Stimulated activated CD4-positive, alpha-beta T cell treated with anti-CD3 and anti-CD28 coated beads, Interleukin-1b, Interleukin-23, amount 100 ng/mL, for 4 hours (primary cell): Measurements from ENCODE around the gene SLC45A2.
"Not testable (repeated sequence)": the region's sequence is repeated elsewhere in the genome, so short reads cannot be mapped to it uniquely, and the experiment has no call there.

ENCODE experiments used
- DNase-seq, 2 donors: peaks; one replicate each; pipeline ENCODE4 v3.0.0-alpha.2; 2020; ENCODE audit warnings: low read depth in 2 of 2

SLC45A2 gene, protein sequence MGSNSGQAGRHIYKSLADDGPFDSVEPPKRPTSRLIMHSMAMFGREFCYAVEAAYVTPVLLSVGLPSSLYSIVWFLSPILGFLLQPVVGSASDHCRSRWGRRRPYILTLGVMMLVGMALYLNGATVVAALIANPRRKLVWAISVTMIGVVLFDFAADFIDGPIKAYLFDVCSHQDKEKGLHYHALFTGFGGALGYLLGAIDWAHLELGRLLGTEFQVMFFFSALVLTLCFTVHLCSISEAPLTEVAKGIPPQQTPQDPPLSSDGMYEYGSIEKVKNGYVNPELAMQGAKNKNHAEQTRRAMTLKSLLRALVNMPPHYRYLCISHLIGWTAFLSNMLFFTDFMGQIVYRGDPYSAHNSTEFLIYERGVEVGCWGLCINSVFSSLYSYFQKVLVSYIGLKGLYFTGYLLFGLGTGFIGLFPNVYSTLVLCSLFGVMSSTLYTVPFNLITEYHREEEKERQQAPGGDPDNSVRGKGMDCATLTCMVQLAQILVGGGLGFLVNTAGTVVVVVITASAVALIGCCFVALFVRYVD

DNA sequence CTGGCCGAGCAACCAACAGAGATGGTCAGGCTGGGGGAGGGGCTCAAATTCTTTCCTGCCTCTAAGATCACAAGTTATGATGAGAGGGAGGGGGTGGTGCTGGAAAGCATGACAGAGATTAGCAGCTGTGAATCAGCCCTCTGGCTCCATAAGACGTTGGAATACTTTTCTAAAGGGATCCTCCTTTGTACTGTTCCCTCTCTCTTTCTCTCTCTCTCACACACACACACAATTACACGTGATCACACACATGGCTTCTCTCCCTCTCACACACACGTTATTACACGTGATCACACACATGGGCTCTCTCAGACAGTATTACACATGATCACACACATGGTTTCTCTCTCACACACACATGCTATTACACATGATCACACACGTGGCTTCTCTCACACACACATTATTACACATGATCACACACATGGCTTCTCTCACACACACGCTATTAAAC, at the start of gene SLC45A2:
Gene SLC45A2, minus strand, starts transcription at position 23 of the 454 bp plus-strand sequence. CDS start 110 bp downstream, outside the sequence.
- DNase-seq = no peak

DNA sequence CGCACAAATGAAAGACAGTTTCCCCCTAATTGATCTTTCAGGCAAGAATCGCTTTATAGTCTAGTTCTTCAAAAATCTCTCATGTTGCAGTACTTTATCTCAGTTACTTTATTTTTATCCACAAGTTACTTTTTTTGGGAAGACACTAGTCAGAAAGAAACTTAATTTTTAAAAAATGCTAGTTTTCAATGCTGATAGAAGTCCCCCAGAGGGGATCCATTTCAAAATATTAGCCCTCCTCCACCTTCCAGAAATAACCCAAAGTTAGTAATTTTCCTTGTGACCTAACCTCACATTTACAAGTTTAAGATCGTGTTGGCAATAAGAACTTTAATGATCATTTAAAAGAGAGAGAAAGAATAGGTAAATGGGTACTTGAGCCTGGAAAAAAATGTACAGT, 47.5 kb upstream of the SLC45A2 start:
- no peak for DNase-seq

DNA sequence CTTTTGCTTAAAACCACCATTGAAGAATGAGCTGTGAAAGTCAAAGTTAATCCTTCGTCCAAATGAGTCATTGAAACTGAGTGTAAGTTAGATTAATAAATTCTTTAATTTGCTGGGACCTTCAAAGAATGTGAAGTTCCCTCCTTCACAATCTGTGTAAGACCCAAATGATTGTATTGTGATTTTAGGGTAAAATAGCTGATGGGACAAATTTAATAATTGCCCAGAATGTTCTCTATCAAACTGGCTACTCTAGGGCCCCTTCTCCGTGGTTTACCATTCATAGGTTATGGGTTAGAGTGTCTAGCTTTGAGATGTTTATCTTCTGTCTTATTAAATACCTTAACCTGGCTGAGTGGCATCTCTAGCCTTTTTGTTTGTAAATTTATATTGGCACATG, 46.6 kb upstream of the SLC45A2 start:
- DNase-seq = no peak

DNA sequence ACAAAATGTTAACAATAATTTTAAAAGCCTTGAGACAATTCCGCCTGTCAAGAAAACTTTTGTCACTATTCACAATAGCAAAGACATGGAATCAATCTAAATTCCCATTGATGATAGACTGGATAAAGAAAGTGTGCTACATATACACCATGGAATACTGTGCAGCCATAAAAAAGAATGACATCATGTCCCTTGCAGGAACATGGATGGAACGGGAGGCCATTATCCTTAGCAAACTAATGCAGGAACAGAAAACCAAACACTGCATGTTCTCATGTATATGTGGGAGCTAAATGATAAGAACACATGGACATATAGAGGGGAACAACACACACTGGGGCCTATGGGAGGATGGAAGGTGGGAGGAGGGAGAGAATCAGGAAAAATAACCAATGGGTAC, 46.1 kb upstream of the SLC45A2 start:
- not testable (repeated sequence) for DNase-seq

DNA sequence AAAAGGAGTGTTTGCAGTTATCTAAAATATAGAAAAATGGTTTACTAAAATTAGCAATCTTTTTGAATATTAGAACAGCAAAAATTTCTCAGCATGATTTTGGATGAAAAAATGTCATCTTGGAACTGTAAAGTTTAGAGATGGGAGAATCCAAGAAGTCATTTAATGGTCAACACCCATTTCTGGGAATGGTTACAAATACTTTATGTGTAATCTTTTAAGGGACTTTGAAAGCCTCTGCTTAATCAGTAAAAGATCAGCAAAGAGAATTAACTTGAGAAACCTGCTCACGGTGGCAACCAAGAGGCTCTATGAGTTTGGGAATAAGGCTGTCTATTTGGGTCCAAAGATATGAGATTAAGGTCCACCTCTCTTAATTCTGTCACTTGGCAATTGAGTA, 45.6 kb upstream of the SLC45A2 start:
- no peak for DNase-seq

DNA sequence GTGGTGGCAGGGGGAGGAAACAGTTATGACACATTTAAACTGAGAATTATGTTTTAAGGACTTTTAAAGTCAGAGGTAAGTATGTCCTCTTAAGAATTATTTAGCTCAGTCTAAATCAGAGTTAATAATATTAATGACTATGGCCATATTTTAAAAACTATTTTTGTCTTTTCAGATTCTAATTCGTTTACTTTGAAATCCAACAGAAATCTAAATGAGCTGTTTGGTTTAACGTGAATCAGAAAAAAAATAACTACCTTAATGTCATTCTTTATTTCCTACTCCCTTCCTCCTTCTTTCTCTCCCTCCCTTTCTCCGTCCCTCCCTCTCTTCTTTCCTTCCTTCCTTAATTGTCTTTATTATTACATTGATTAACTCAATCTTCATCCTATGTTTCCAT, 43.9 kb upstream of the SLC45A2 start:
- no peak for DNase-seq

DNA sequence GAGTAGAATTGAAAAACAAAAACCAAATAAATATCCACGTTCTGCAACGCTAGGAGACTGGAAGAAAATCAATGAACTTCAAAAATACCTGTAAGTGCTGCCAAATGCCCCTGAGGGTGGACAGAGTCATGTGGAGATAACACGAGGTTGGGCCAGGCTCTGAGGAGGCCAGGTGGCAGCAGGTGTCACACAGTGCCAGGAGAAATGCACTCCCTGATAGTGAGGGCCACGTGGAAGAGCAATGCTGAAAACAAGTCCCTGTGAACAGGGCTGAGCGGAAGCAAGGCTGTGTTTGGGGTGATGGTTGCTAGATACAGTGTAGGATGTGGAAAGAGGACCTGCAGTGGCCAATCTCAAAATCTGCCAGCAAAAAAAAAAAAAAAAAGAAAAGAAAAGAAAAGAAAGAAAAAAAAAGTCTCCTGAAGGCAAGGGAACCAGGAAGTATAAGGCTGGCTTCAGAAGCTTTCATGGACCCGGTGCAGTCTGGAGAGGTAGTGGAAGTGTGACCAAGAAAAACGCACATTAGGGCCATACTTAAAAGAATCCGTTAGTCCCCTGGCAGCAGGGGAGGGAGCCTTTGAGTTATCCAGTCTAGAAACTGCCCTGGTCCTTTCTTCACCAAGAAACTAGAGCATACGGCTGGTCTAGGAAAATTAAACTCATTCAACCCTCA, 41.7 kb upstream of the SLC45A2 start:
- no peak for DNase-seq

DNA sequence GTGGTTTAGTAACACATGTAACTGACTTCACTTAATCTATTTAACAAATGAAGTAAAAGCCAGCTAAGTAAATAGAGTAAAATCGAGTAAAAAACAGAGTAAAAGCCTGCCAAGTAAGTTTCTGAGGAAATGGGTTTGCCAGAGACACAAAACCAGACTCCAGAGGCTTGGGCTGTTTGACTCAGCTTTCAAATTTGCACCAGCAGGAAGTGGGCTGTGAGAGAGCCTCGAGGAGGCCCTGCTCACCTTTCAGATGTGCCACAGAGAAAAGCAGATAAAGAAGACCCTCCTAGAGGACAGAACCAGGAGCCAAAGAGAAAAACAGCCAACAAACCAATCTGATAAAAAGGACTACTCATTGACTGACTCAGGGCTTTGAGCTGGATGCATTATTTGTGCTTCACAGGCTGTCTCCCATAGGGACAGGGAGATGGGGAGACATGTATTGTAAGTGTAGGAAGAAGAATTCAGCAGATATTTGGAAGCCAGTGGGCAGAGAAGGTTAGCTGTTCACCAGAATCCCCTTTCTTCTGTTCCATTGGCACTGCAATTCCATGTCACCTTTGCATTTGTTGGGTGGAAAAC, 37.7 kb upstream of the SLC45A2 start:
- no peak for DNase-seq

DNA sequence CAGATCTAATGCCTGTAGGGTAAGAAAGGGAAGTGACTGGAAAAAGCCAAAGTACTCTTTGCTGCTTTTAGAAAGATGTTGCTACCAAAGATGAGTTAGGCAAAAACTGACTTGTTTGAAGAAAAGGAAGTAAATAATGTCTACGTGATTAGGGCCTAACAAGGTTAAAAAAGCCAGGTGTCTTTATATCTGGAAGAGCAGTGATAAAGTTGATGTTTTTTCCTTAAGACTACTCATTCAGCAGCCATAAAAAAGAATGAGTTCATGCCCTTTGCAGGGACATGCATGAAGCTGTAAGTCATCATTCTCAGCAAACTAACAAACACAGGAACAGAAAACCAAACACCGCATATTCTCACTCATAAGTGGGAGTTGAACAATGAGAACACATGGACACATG, 36.8 kb upstream of the SLC45A2 start:
- no peak for DNase-seq

DNA sequence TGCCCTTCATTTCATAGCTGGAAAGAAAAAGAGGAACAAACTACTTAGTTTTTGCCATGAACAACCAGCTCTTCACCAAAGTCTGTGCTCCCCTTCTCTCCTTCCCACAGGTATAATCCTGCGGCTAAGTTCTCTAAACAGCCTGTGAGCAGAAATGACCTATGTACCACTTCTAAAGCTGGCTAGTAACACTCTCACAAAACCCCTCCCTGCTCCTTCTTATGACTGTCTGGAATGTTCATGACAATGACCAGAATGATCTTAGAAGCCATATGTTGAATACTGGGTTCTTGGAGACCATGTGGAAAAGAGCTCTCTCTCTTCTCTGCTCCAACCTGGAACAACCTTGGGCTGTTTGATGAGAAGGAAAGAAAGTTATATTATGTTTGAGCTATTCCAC, 36.2 kb upstream of the SLC45A2 start:
- DNase-seq = no peak

DNA sequence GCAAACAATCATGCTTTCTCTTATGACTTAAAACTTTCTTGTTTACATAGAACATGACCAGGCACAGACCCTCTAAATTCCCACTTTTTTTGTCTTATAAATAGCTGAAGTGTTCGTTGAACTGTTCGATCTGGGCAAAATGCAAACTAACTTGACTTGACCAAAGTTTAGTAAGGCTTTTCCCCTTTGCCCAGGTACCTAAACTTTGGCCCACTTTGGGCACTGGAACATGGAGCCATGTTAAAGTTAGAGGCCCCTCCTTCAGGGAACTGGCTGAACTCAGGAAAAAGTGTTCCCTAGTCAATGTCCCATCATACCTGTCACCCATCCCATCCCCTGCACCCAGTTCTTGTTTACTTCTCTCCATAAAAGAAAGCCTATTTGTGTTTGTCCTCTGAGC, 32.8 kb upstream of the SLC45A2 start:
- no peak for DNase-seq

DNA sequence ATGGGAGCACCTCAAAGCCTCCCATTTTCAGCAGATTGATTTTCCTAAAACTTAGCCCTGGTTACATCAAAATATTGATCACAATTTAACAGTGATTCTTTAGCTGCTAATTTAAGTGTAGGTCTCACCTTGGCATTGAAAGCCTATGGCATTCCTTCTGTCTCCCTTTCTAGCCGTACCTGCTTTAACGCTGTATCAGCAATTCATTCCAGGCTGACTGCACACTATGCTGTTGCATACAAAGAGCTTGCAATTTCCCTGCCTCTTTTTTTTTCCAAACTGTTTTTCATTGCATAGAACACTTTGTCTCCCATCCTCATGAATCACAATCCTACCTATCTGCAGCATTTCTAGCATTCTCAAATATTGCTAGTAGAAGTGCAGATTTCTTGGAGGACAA, 32.3 kb upstream of the SLC45A2 start:
- no peak for DNase-seq

DNA sequence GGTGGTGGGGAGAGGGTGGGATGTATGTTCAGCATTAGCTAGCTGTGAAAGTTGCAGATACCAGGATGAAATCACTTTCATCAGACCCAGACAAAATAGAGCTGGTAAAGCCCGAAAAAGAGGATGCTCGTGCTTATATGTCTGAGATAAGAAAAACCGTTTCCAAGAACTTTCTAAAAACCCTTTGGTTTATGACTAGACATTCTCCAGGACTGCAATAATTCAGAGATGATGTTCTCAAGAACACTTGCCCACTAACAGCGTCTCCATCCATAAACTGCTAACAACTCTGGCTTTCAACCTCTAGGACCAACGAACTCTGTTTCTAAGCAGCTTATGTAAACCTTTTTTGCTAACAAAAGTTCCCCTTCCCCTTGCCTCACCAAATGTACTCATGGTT, 31.7 kb upstream of the SLC45A2 start:
- DNase-seq = no peak

DNA sequence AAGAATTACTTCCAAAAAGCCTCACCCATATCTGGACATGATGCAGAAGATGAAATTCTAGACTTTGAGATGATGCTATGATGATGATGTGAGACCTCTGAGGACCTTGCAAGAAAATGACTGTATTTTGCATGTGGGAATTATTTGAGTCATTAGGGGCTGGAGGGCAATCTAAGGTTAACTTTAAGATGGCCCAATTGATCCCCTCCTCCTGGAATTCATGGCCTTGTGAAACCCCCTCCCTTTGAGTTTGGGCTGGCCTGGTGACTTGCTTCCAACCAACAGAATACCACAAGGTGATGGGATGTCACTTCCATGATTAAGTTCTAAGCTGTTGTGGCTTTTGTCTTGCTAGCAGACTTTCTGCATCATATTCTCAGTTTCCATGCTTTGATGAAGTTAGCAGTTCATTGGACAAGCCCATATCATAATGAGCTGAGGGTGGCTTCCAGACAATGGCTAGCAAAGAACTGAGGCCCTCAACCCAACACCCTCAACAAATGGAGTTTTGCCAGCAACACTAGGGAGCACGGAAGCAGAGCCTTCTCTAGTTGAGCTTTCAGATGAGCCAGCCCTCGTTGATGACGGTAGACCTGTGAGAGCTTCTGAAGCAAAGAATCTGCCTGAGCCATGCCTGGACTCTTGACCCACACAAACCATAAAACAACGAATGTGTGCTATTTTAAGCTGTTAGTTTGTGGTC, 30.8 kb upstream of the SLC45A2 start:
- no peak for DNase-seq

DNA sequence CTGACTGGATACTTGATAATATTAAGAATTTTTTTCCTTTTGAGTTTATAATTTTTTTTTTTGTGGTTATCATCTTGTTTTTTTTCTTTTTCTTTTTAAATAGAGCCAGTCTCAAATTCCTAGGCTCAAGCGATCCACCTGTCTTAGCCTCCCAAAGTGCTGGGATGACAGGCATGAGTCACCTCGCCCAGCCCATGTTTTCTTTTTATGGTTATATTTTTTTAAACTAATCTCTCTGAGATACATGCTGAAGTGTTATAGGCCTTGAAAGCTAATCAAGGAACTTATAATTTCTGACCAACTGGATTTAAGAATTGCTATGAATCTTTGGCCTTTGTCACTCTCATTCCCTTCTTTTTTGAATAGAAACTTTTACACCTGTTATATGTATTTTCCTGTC, 30.1 kb upstream of the SLC45A2 start:
- DNase-seq = no peak

DNA sequence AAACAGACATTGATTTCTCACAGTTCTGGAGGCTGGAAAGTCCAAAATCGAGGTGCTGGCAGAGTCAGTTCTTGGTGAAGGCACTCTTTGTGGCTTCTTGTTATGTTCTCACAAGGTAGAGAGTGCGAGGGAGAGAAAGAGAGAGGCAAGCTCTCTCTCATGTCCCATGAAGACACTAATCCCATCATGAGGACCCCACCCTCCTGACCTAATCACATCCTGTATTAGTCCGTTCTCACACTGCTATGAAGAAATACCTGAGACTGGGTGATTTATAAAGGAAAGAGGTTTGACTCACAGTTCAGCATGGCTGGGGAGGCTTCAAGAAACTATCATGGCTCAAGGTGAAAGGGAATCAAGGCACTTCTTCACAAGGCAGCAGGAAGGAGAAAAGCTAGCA, 29.1 kb upstream of the SLC45A2 start:
- DNase-seq = no peak

DNA sequence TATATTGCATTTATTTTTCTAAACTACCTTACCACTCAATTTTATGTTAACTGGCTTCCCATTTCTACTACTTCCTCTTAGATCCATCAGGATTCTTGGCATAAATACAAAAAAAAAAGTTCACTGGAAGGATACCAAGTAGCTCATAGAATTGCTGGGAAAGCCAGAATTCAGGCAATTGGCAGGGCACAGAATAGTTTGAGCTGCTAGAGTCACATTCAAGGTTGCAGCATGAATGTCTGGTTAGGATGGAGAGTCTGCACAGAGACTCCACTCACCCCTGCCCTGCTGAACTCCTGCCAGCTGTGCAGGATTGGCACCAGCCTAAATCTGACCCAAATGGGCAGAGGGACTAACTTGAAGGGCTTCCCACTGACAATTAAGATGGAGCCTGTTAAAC, 28.3 kb upstream of the SLC45A2 start:
- DNase-seq = no peak

DNA sequence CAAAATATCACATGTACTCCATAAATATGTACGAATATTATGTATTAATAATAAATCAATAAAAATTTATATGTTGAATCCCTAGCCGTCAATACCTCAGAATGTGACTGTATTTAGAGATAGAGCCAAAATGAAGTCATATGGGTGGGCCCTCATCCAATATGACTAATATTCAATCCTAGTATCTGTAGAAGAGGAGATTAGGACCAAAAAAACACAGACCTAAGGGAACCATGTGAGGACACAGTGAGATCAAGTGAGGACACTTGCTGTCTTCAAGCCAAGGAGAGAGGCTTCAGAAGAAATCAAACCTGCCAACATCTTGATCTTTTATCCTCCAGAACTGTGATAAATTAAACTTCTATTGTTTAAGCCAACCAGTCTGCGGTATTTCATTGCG, 27.0 kb upstream of the SLC45A2 start:
- DNase-seq = no peak

DNA sequence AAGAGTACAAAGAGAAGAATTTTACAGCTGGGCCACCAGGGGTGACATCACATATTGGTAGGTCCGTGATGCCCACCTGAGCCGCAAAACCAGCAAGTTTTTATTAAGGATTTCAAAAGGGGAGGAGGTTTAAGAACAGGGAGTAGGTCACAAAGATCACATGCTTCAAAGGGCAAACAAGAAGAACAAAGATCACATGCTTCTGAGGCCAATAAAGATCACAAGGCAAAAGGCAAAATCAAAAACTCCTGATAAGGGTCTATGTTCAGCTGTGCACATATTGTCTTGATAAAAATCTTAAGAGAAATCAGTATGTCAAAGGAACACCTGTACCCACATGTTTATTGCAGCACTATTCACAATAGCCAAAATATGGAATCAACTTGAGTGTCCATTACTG, 25.7 kb upstream of the SLC45A2 start:
- DNase-seq = not testable (repeated sequence)

DNA sequence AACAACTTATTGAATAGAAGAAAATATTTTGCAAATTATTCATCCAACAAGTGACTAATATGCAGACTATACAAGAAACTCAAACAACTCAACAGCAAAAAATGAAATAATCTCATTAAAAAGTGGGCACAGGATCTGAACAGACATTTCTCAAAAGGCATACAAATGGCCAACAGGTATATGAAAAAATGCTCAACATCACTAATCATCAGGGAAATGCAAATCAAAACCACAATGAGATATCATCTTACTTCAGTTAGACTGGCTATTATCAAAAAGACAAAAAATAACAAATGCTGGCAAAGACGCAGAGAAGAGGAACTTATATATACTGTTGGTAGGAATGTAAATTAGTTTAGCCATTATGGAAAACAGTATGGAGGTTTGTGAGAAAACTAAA, 25.1 kb upstream of the SLC45A2 start:
- DNase-seq = no peak

DNA sequence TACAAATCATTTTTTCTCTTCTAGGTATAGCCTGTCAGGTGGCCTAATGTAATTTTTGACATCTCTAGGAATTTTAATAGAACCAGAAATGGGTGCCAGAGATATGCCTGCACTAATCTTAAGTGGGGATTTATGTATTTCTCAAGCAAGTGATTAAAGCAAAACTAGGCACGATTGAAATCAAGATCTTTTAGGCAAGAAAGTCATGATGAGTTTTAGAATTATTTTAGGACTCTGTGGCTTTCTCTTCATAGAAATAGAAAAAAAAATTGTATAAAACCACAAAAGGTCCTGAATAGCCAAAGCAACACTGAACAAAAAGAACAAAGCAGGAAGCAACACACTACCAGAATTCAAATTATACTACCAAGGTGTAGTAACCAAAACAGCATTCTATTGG, 24.3 kb upstream of the SLC45A2 start:
- no peak for DNase-seq
